Measurements from ENCODE around the gene CEMIP.

Gene CEMIP

GRCh38 chr15:80891006-80891405, 111.8 kb downstream of the CEMIP start:
- DNase-seq (ENCODE audit: low read depth in 2 of 2) = no peak

- DNase-seq (ENCODE audit: low read depth in 2 of 2) = no peak
Measured at GRCh38 chr15:80892414-80892813, 113.2 kb downstream of the CEMIP start.

GRCh38 chr15:80893777-80894176, 114.6 kb downstream of the CEMIP start:
- no peak for DNase-seq (ENCODE audit: low read depth in 2 of 2)

GRCh38 chr15:80895091-80895490, 115.9 kb downstream of the CEMIP start:
- DNase-seq (ENCODE audit: low read depth in 2 of 2) = no peak

GRCh38 chr15:80895965-80896364, 116.8 kb downstream of the CEMIP start:
- no peak for DNase-seq (ENCODE audit: low read depth in 2 of 2)

GRCh38 chr15:80898040-80898439, 118.9 kb downstream of the CEMIP start:
- no peak for DNase-seq (ENCODE audit: low read depth in 2 of 2)

- DNase-seq (ENCODE audit: low read depth in 2 of 2) = no peak
Measured at GRCh38 chr15:80902298-80902801, 123.2 kb downstream of the CEMIP start.

- DNase-seq (ENCODE audit: low read depth in 2 of 2) = no peak
Measured at GRCh38 chr15:80904998-80905397, 125.8 kb downstream of the CEMIP start.

GRCh38 chr15:80906159-80906766, 127.1 kb downstream of the CEMIP start:
- no peak for DNase-seq (ENCODE audit: low read depth in 2 of 2)

GRCh38 chr15:80911821-80912220, 132.7 kb downstream of the CEMIP start:
- no peak for DNase-seq (ENCODE audit: low read depth in 2 of 2)

GRCh38 chr15:80912673-80913072, 133.5 kb downstream of the CEMIP start:
- DNase-seq (ENCODE audit: low read depth in 2 of 2) = no peak

GRCh38 chr15:80913541-80913940, 134.4 kb downstream of the CEMIP start:
- DNase-seq (ENCODE audit: low read depth in 2 of 2) = no peak

- no peak for DNase-seq (ENCODE audit: low read depth in 2 of 2)
Measured at GRCh38 chr15:80915472-80915871, 136.3 kb downstream of the CEMIP start.

- no peak for DNase-seq (ENCODE audit: low read depth in 2 of 2)
Measured at GRCh38 chr15:80916056-80916455, 136.9 kb downstream of the CEMIP start.

- no peak for DNase-seq (ENCODE audit: low read depth in 2 of 2)
Measured at GRCh38 chr15:80918196-80918783, 139.1 kb downstream of the CEMIP start.

- DNase-seq (ENCODE audit: low read depth in 2 of 2) = no peak
Measured at GRCh38 chr15:80920271-80920699, 141.1 kb downstream of the CEMIP start.

GRCh38 chr15:80921736-80922410, 142.7 kb downstream of the CEMIP start:
- no peak for DNase-seq (ENCODE audit: low read depth in 2 of 2)

GRCh38 chr15:80923668-80924067, 144.5 kb downstream of the CEMIP start:
- no peak for DNase-seq (ENCODE audit: low read depth in 2 of 2)

GRCh38 chr15:80924278-80924677, 145.1 kb downstream of the CEMIP start:
- no peak for DNase-seq (ENCODE audit: low read depth in 2 of 2)

GRCh38 chr15:80925597-80926059, 146.5 kb downstream of the CEMIP start:
- no peak for DNase-seq (ENCODE audit: low read depth in 2 of 2)

GRCh38 chr15:80926126-80926525, 147.0 kb downstream of the CEMIP start:
- DNase-seq (ENCODE audit: low read depth in 2 of 2) = no peak

GRCh38 chr15:80929225-80929624, 150.1 kb downstream of the CEMIP start:
- DNase-seq (ENCODE audit: low read depth in 2 of 2) = no peak

- no peak for DNase-seq (ENCODE audit: low read depth in 2 of 2)
Measured at GRCh38 chr15:80929689-80930088, 150.5 kb downstream of the CEMIP start.
